ENCODE measurements around the gene PIEZO2.
"Not testable (repeated sequence)": the region's sequence is repeated elsewhere in the genome, so short reads cannot be mapped to it uniquely, and the experiment has no call there.

Gene PIEZO2

DNA sequence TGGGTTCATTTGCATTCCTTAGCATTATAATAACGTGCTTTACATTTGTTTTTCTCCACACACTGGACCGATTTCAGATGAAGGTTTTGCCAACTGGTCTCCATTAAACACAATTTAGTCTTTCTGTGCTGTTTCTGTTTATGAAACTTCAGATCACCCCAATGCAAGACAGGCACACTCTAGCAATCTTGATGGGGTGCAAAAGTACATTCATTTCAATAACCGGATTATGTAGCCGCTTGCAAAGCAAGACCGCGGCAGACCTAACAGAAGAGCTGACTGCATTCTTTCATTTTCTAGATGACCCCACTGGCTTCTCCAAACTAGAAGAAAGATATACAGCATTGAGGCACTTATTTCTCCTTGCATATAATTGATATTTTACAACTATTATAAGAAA is 301.5 kb downstream of the PIEZO2 start:
- Histone ChIP-seq H3K9me3 (ENCODE audit: low read depth, low read length) (no peaks in the 10 kb centered on the region), H3K27ac (no peak overlapping the region), H3K9ac (ENCODE audit: insufficient read length) (no peak overlapping the region), H3K4me3 (no peak overlapping the region), H3K36me3 (ENCODE audit: insufficient read depth, low read length) (no peaks in the 10 kb centered on the region)
- no peak for DNase-seq (ENCODE audit: low read depth, low spot score)
- TF ChIP-seq POLR2AphosphoS5 (IDR thresholded peaks at IDR 0.05; ENCODE audit: borderline replicate concordance, low read depth, low read length) (no peak), FOXP2 (optimal IDR thresholded peaks at IDR 0.05; ENCODE audit: control extremely low read depth, extremely low read length, insufficient read depth) (no peak), EZH2 (IDR thresholded peaks at IDR 0.05) (no peak)

- Histone ChIP-seq H3K9ac (ENCODE audit: insufficient read length) (no peak overlapping the region), H3K9me3 (ENCODE audit: low read depth, low read length) (no peaks in the 10 kb centered on the region), H3K4me3 (no peak overlapping the region), H3K27ac (no peak overlapping the region), H3K36me3 (ENCODE audit: insufficient read depth, low read length) (no peaks in the 10 kb centered on the region)
- no peak for TF ChIP-seq FOXP2 (optimal IDR thresholded peaks at IDR 0.05; ENCODE audit: control extremely low read depth, extremely low read length, insufficient read depth)
- TF ChIP-seq EZH2 (IDR thresholded peaks at IDR 0.05), result no peak
- no peak for TF ChIP-seq POLR2AphosphoS5 (IDR thresholded peaks at IDR 0.05; ENCODE audit: borderline replicate concordance, low read depth, low read length)
- DNase-seq (ENCODE audit: low read depth, low spot score), result no peak
Observed at GRCh38 chr18:10847408-10847790, 302.0 kb downstream of the PIEZO2 start.

GRCh38 chr18:10846657-10847407 is 302.5 kb downstream of the PIEZO2 start:
- H3K4me3 ChIP-seq, result no peak overlapping the region
- TF ChIP-seq POLR2AphosphoS5 (IDR thresholded peaks at IDR 0.05; ENCODE audit: borderline replicate concordance, low read depth, low read length) (no peak), EZH2 (IDR thresholded peaks at IDR 0.05) (no peak), FOXP2 (optimal IDR thresholded peaks at IDR 0.05; ENCODE audit: control extremely low read depth, extremely low read length, insufficient read depth) (no peak)
- no peak for DNase-seq (ENCODE audit: low read depth, low spot score)
- H3K9ac ChIP-seq (ENCODE audit: insufficient read length), result no peak overlapping the region
- no peaks in the 10 kb centered on the region for H3K9me3 ChIP-seq (ENCODE audit: low read depth, low read length)
- no peak overlapping the region for H3K27ac ChIP-seq
- H3K36me3 ChIP-seq (ENCODE audit: insufficient read depth, low read length), result no peaks in the 10 kb centered on the region

GRCh38 chr18:10846035-10846434 is 303.3 kb downstream of the PIEZO2 start:
- not testable (repeated sequence) for H3K9ac ChIP-seq (ENCODE audit: insufficient read length); H3K9me3 ChIP-seq (ENCODE audit: low read depth, low read length); DNase-seq (ENCODE audit: low read depth, low spot score); H3K27ac ChIP-seq; H3K36me3 ChIP-seq (ENCODE audit: insufficient read depth, low read length); H3K4me3 ChIP-seq

GRCh38 chr18:10843565-10843964 is 305.8 kb downstream of the PIEZO2 start:
- DNase-seq (ENCODE audit: low read depth, low spot score), result no peak
- H3K27ac ChIP-seq, result peak overlapping the region; percentile 26; the same call in 1 of the 2 replicates
- no peak overlapping the region for H3K4me3 ChIP-seq

GRCh38 chr18:10842861-10843260 is 306.5 kb downstream of the PIEZO2 start:
- Histone ChIP-seq H3K9me3 (ENCODE audit: low read depth, low read length) (no peaks in the 10 kb centered on the region), H3K27ac (no peak overlapping the region; the same call in 1 of the 2 replicates), H3K9ac (ENCODE audit: insufficient read length) (no peak overlapping the region), H3K4me3 (no peak overlapping the region), H3K36me3 (ENCODE audit: insufficient read depth, low read length) (no peaks in the 10 kb centered on the region)
- no peak for DNase-seq (ENCODE audit: low read depth, low spot score)
- TF ChIP-seq POLR2AphosphoS5 (IDR thresholded peaks at IDR 0.05; ENCODE audit: borderline replicate concordance, low read depth, low read length), result no peak
- TF ChIP-seq FOXP2 (optimal IDR thresholded peaks at IDR 0.05; ENCODE audit: control extremely low read depth, extremely low read length, insufficient read depth), result no peak
- no peak for TF ChIP-seq EZH2 (IDR thresholded peaks at IDR 0.05)

More at GRCh38 chr18:10843565-10843964, 305.8 kb downstream of the PIEZO2 start:
- no peaks in the 10 kb centered on the region for H3K36me3 ChIP-seq (ENCODE audit: insufficient read depth, low read length)
- no peak overlapping the region for H3K9ac ChIP-seq (ENCODE audit: insufficient read length)
- TF ChIP-seq EZH2 (IDR thresholded peaks at IDR 0.05) (no peak), POLR2AphosphoS5 (IDR thresholded peaks at IDR 0.05; ENCODE audit: borderline replicate concordance, low read depth, low read length) (no peak), FOXP2 (optimal IDR thresholded peaks at IDR 0.05; ENCODE audit: control extremely low read depth, extremely low read length, insufficient read depth) (no peak)
- no peaks in the 10 kb centered on the region for H3K9me3 ChIP-seq (ENCODE audit: low read depth, low read length)

DNA sequence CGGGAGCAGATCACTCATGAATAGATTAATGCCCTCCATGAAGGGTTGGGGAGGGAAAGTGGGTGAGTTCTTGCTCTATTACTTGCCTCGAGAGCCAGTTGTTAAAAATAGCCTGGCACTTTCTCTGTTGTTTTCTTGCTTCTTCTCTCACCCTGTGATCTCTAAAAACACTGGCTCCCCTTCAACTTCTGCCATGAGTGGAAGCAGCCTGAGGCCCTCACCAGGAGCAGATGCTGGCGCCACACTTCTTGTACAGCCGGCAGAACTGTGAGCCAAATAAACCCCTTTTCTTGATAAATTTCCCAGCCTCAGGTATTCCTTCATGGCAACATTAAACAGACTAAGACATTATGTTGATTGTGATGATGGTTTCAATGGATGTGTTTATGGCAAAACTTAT is 307.0 kb downstream of the PIEZO2 start:
- no peaks in the 10 kb centered on the region for H3K36me3 ChIP-seq (ENCODE audit: insufficient read depth, low read length)
- no peak for DNase-seq (ENCODE audit: low read depth, low spot score)
- no peaks in the 10 kb centered on the region for H3K9me3 ChIP-seq (ENCODE audit: low read depth, low read length)
- no peak overlapping the region for H3K9ac ChIP-seq (ENCODE audit: insufficient read length)
- TF ChIP-seq FOXP2 (optimal IDR thresholded peaks at IDR 0.05; ENCODE audit: control extremely low read depth, extremely low read length, insufficient read depth) (no peak), EZH2 (IDR thresholded peaks at IDR 0.05) (no peak), POLR2AphosphoS5 (IDR thresholded peaks at IDR 0.05; ENCODE audit: borderline replicate concordance, low read depth, low read length) (no peak)
- no peak overlapping the region for H3K27ac ChIP-seq
- no peak overlapping the region for H3K4me3 ChIP-seq

- Histone ChIP-seq H3K36me3 (ENCODE audit: insufficient read depth, low read length) (no peaks in the 10 kb centered on the region), H3K27ac (no peak overlapping the region), H3K4me3 (no peak overlapping the region), H3K9ac (ENCODE audit: insufficient read length) (no peak overlapping the region), H3K9me3 (ENCODE audit: low read depth, low read length) (no peaks in the 10 kb centered on the region)
- DNase-seq (ENCODE audit: low read depth, low spot score), result no peak
- TF ChIP-seq EZH2 (IDR thresholded peaks at IDR 0.05) (no peak), FOXP2 (optimal IDR thresholded peaks at IDR 0.05; ENCODE audit: control extremely low read depth, extremely low read length, insufficient read depth) (no peak), POLR2AphosphoS5 (IDR thresholded peaks at IDR 0.05; ENCODE audit: borderline replicate concordance, low read depth, low read length) (no peak)
Observed at GRCh38 chr18:10841203-10841602, 308.2 kb downstream of the PIEZO2 start.

- Histone ChIP-seq H3K9ac (ENCODE audit: insufficient read length) (no peak overlapping the region), H3K4me3 (no peak overlapping the region), H3K27ac (no peak overlapping the region), H3K9me3 (ENCODE audit: low read depth, low read length) (no peaks in the 10 kb centered on the region), H3K36me3 (ENCODE audit: insufficient read depth, low read length) (no peaks in the 10 kb centered on the region)
- TF ChIP-seq FOXP2 (optimal IDR thresholded peaks at IDR 0.05; ENCODE audit: control extremely low read depth, extremely low read length, insufficient read depth) (no peak), EZH2 (IDR thresholded peaks at IDR 0.05) (no peak), POLR2AphosphoS5 (IDR thresholded peaks at IDR 0.05; ENCODE audit: borderline replicate concordance, low read depth, low read length) (no peak)
- DNase-seq (ENCODE audit: low read depth, low spot score), result no peak
Observed at GRCh38 chr18:10840743-10841142, 308.6 kb downstream of the PIEZO2 start.

Measured in SK-N-MC (cell line).